Middle frontal gyrus (tissue), 1 donor: ENCODE results near the gene PTPN18.

Source experiments
- DNase-seq: peaks from one replicate; pipeline ENCODE4 v3.0.0-alpha.2; 2015; ENCODE audit warnings: low spot score; ENCODE audit errors: extremely low spot score

Gene PTPN18

DNA sequence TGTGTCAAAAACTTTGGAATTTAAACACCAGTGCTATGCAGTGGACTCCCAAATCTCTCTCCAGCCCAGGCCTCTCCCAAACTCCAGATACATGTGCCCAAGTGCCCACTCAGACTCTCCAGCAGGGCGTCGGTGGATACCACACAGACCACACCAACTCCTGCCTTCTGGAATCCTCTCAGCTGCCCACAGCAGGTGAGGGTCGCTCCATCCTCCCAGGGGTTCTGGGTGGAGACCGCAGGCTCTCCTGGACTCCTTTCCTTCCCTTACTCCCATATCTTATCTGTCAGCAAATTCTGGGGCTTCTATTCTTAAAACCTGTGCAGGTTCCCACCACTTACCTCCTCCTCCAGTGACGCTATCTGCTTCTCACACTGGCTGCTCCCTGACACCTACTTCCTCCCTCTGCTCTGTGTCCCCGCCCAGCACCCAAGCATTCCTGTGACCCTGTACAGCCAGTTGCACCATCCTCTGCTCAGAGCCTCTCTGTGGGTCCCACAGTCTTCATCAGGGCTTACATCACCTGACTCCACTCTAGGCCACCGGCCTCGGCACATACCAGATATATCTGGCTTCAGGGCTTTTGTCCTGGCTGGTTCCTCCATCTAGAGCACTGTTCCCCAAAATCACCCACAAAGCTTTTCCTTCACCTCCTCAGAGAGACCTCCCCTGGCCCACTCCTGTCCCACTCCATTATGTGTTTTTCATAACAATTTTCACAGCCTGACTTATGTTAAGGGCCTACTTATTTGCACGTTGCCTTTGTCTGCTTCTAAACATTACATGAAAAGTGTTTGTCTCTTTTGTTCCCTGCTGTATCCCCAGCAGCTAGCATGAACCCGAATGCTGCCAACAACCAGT, 15.7 kb upstream of the PTPN18 start:
- DNase-seq: no peak

- DNase-seq: no peak
Observed at GRCh38 chr2:130341562-130342019, 14.3 kb upstream of the PTPN18 start.

DNA sequence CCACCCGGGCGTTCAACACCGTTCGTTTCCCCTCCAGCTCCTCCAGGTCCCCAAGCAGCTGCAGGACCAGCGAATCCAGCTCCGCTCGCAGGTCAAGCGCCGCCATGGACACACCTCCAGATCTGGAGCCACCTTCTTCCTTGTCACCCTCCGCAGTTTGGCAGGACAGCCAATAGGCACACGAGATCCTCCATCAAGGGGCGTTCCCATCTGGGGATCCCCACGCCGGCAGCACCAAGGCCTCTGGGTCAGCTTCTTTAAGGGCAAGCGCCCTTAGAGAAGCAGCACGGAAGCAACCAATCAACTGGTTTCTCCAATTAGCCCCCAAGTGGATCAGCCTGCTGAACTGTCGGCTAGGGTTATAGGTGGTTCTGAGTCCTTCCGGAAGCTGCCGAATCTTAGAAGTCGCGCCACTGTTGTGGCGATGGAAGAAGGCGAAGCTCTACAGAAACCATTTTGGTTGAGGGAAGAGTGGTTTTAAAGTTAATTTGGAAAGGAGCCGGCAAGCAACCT, 13.8 kb upstream of the PTPN18 start:
- DNase-seq: peak; percentile 89

DNA sequence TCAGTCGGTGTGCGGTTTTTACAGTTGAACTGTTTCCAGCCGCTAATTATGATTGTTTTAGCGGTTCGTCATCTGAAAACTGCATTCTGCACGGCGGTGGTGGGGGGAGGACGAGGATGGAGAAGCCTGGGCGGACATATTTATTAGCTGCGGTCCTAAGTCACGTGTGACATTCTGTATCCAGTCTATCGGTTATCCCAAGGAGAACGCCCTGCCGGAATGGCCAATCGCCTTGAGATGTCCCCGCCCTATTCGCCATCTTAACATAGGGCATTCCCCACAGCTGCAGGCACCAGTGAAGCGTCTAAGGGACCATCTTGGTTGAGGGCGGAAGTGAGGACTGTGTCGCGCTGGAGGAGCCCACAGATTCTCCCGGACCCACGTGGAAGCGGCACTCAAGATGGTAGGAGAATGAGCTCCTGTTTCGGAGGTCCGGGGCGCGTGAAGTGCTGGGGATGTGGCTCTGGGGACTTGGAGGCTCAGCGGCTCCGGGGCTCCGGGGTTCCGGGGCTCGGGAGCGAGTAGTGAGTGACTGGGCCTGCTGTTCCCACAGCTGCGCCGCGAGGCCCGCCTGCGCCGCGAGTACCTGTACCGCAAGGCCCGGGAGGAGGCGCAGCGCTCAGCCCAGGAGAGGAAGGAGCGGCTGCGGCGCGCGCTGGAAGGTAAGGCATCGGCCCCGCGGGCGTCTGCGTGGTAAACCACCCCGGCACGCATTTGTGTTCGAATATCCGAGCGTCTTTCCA, 13.2 kb upstream of the PTPN18 start, which contains the start of gene IMP4:
IMP4 (plus strand) TSS at position 365 of the 743 bp plus-strand sequence; CDS start at position 401, 36 bp downstream.
- peak; percentile 100 for DNase-seq

GRCh38 chr2:130344578-130344977, 11.3 kb upstream of the PTPN18 start:
- DNase-seq: no peak

DNA sequence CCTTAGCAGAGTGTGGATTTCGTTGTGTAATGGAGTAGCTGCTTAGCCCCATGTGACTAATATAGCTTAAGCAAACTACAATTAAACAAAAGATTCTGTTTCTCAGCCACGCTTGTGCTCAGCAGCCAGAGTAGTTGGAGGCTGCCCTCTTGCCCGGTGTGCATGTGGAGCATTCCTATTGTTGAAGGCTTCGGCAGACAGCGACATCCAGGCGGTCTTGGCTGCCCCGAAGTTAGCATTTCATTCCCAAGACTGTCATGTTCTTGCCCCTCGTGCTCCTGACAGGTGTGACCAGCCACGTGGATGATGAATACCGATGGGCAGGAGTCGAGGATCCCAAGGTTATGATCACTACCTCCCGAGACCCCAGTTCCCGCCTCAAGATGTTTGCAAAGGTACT, 10.8 kb upstream of the PTPN18 start:
- DNase-seq: no peak

DNA sequence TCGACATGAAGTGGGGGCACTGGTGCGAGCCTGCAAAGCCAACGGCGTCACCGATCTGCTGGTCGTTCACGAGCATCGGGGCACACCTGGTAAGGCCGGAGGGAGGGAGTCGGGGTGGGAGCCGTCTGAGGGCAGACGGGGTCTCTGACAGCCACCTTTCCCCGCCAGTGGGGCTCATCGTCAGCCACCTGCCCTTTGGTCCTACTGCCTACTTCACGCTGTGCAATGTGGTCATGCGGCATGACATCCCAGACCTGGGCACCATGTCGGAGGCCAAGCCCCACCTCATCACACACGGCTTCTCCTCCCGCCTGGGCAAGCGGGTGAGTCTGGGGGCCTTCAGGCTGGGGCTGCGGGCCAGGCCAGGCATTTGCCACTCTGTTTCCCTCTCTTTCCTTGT, 10.2 kb upstream of the PTPN18 start:
- DNase-seq: no peak

- no peak for DNase-seq
Observed at GRCh38 chr2:130346041-130346740, 9.7 kb upstream of the PTPN18 start.

- DNase-seq: no peak
Observed at GRCh38 chr2:130346741-130347066, 9.2 kb upstream of the PTPN18 start.

DNA sequence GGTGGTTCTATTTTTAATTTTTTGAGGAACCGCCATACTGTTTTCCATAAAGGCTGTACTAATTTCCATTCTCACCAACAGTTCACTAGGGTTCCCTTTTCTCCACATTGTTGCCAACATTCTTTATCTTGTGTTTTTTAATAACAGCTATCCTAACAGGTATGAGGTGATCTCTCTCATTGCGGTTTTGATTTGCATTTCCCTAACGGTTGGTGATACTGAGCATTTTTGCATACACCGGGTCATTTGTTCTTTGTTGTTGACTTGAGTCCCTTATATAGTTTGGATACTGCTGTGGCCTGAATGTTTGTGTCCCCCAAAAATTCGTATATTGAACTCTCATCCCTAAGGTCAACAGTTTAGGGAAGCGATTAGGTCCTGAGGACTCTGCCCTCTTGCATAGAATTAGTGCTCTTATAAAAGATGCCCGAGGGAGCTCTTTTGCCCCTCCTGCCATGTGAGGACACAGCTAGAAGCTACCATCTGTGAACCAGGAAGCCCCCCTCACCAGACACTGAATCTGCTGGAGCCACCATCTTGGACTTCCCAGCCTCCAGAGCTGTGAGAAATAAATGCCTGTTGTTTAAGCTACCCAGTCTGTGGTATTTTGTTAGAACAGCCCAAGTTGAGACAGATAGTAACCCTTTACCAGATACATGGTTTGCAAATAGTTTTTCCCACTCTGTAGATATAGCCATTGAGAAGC, 8.5 kb upstream of the PTPN18 start:
- no peak for DNase-seq

DNA sequence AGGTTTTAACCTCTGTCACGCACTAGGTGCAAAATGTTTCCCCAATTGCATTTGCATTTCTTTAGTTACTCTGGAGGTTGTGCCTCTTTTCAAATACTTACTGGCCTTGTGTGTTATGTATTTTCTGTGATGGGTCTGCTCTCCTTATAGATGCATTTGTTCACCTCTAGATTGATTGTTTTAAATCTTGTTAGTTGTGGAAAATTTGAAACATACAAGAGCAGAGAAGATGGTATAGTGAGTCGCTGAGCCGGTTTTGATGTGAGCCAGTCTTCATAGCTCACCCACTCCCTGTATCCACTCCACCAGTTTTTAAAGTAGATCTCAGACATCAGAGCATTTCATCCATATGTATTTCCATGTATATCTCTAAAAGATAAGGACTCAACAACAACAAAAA, 6.7 kb upstream of the PTPN18 start:
- no peak for DNase-seq

GRCh38 chr2:130351711-130352110, 4.1 kb upstream of the PTPN18 start:
- DNase-seq: no peak

- DNase-seq: no peak
Observed at GRCh38 chr2:130352237-130352636, 3.6 kb upstream of the PTPN18 start.

DNA sequence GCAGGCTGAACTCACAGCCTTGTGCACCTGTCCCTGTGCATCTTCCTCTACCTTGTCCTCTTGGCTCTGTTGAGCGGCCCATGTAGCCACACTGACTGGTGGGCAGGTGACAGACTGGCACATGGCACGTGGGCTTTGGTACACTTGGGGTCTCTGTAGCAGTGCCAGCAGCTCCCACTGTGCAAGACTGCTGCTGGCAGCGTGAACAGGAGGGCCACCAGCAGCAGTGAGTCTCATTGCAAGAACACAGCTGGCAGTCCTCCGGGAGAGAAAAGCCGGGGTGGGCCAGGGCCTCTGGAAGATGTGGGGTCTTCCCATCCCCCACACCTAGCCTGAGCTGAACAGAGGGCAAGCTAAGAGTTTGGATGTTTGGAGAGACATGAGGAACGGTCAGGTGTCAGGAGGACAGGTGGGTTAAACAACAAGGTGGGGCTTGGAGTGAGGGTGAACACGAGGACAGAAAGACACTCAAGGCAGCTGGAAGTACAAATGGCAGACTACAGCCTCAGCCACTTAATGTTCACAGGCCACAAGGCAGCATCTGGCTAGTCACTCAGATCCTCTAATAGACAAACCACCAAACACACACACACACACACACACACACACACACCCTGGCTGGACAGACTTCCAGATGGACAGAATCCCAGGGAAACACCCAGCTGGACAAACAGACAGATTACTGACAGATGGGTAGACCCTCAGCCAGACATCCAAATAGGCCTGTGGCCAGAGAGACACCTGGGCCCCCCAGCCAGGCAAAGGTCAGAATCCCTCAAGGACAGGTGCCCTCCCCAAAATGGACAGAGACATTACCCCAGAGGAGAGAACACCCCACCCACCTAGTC, 2.3 kb upstream of the PTPN18 start:
- DNase-seq: no peak

- DNase-seq: no peak
Observed at GRCh38 chr2:130354139-130354428, 1.8 kb upstream of the PTPN18 start.

- DNase-seq: no peak
Observed at GRCh38 chr2:130355172-130355577, 681 bp upstream of the PTPN18 start.

DNA sequence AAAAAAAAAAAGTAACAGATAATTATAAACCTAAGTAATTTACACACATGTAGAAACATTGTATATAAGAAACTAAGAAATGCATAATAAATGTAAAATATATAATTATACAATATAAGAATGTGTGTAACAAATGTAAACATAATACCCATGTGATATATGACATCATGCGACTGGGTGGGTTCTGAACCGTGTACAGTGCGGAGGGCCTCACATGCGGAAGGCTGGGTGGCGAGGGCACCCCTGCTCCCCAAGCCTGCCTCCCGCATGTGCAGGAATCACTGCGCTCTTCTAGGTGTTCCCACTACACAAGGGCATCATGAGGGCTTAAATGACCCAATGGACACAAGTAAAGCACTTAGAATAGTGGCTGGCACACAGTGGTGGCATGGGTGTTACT, 2.0 kb downstream of the PTPN18 start:
- no peak for DNase-seq

GRCh38 chr2:130358420-130359350, 2.8 kb downstream of the PTPN18 start:
- DNase-seq: no peak

- no peak for DNase-seq
Observed at GRCh38 chr2:130359466-130359865, 3.6 kb downstream of the PTPN18 start.
